ENCODE measurements around the gene NOL7. TPM values are rescaled to one million over a fixed set of nuclear protein-coding genes. Genes with fewer than 3 reads are reported as not detected.

NOL7 gene
- total and polyA plus RNA-seq, 2 of the 13 experiments (the other 11 are each of a cell fraction or from before 2014, with no cell fraction given) = 37.8 to 186 TPM

DNA sequence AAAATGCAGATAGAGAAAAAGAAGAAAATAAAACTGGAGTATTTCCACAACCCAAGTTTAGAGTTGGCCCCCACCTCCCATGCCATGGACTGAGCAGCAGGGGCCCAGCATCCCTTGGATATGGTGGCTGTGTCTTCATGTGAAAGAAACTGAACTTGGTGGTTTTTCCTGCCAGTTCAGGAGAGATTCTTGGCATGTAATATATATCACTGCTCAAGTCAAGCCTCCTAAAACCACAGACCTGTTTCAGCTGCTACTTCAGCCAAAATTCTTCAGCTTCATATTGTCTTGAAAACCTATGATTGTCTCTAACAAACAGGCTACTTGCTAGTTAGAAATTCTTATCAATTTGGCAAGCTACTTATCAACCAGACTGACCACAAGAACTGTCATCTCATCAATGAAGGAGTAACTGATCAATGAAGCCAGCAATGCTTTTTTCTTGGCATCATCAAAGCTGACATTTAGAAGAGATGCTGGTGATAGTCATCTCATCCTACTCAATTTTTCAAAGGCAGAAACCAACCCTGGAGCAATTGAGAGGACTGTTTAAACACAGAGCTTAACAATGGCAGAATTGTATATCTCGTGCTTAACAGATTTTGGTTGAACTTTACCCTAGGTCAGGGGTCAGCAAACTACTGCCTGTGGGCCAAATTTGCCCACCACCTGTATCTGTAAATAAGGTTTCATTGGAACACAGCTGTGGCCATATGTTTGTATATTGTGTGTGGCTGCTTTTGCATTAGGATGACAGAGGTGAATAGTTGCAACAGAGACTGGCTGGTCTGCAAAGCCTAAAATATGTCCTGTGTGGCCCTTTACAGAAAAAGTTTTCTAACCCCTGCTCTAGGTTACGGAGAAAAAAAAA lies 10.4 kb upstream of the NOL7 start (continued):
- TF ChIP-seq, protein P1, sequence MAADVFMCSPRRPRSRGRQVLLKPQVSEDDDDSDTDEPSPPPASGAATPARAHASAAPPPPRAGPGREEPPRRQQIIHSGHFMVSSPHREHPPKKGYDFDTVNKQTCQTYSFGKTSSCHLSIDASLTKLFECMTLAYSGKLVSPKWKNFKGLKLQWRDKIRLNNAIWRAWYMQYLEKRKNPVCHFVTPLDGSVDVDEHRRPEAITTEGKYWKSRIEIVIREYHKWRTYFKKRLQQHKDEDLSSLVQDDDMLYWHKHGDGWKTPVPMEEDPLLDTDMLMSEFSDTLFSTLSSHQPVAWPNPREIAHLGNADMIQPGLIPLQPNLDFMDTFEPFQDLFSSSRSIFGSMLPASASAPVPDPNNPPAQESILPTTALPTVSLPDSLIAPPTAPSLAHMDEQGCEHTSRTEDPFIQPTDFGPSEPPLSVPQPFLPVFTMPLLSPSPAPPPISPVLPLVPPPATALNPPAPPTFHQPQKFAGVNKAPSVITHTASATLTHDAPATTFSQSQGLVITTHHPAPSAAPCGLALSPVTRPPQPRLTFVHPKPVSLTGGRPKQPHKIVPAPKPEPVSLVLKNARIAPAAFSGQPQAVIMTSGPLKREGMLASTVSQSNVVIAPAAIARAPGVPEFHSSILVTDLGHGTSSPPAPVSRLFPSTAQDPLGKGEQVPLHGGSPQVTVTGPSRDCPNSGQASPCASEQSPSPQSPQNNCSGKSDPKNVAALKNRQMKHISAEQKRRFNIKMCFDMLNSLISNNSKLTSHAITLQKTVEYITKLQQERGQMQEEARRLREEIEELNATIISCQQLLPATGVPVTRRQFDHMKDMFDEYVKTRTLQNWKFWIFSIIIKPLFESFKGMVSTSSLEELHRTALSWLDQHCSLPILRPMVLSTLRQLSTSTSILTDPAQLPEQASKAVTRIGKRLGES (CRISPR knock-in tag; IDR thresholded peaks at IDR 0.05; ENCODE audit: borderline replicate concordance) = 0 out of 2 replicates have a peak, but pooled peaks have one; percentile 70
- TF ChIP-seq NFE2L2 (IDR thresholded peaks at IDR 0.05; ENCODE audit: low read length) (no peak), FOXK2 (IDR thresholded peaks at IDR 0.05) (peak; percentile 94), ZNF10 (CRISPR knock-in tag; IDR thresholded peaks at IDR 0.05; ENCODE audit: borderline replicate concordance, low read depth) (no peak), ZKSCAN8 (CRISPR knock-in tag; IDR thresholded peaks at IDR 0.05; ENCODE audit: borderline replicate concordance) (peak; percentile 98), ZNF207 (IDR thresholded peaks at IDR 0.05; ENCODE audit: borderline replicate concordance) (no peak), SYNCRIP (IDR thresholded peaks at IDR 0.05; ENCODE audit: insufficient read depth, low read depth, low read length) (no peak), SSRP1 (CRISPR knock-in tag; IDR thresholded peaks at IDR 0.05) (peak; percentile 76)
- TF ChIP-seq, protein P2, sequence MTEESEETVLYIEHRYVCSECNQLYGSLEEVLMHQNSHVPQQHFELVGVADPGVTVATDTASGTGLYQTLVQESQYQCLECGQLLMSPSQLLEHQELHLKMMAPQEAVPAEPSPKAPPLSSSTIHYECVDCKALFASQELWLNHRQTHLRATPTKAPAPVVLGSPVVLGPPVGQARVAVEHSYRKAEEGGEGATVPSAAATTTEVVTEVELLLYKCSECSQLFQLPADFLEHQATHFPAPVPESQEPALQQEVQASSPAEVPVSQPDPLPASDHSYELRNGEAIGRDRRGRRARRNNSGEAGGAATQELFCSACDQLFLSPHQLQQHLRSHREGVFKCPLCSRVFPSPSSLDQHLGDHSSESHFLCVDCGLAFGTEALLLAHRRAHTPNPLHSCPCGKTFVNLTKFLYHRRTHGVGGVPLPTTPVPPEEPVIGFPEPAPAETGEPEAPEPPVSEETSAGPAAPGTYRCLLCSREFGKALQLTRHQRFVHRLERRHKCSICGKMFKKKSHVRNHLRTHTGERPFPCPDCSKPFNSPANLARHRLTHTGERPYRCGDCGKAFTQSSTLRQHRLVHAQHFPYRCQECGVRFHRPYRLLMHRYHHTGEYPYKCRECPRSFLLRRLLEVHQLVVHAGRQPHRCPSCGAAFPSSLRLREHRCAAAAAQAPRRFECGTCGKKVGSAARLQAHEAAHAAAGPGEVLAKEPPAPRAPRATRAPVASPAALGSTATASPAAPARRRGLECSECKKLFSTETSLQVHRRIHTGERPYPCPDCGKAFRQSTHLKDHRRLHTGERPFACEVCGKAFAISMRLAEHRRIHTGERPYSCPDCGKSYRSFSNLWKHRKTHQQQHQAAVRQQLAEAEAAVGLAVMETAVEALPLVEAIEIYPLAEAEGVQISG (CRISPR knock-in tag; IDR thresholded peaks at IDR 0.05) = peak; percentile 82
- TF ChIP-seq, protein P3, sequence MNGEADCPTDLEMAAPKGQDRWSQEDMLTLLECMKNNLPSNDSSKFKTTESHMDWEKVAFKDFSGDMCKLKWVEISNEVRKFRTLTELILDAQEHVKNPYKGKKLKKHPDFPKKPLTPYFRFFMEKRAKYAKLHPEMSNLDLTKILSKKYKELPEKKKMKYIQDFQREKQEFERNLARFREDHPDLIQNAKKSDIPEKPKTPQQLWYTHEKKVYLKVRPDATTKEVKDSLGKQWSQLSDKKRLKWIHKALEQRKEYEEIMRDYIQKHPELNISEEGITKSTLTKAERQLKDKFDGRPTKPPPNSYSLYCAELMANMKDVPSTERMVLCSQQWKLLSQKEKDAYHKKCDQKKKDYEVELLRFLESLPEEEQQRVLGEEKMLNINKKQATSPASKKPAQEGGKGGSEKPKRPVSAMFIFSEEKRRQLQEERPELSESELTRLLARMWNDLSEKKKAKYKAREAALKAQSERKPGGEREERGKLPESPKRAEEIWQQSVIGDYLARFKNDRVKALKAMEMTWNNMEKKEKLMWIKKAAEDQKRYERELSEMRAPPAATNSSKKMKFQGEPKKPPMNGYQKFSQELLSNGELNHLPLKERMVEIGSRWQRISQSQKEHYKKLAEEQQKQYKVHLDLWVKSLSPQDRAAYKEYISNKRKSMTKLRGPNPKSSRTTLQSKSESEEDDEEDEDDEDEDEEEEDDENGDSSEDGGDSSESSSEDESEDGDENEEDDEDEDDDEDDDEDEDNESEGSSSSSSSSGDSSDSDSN (CRISPR knock-in tag; IDR thresholded peaks at IDR 0.05) = peak; percentile 57; the same call in 1 of the 2 replicates
- TF ChIP-seq, protein P4, sequence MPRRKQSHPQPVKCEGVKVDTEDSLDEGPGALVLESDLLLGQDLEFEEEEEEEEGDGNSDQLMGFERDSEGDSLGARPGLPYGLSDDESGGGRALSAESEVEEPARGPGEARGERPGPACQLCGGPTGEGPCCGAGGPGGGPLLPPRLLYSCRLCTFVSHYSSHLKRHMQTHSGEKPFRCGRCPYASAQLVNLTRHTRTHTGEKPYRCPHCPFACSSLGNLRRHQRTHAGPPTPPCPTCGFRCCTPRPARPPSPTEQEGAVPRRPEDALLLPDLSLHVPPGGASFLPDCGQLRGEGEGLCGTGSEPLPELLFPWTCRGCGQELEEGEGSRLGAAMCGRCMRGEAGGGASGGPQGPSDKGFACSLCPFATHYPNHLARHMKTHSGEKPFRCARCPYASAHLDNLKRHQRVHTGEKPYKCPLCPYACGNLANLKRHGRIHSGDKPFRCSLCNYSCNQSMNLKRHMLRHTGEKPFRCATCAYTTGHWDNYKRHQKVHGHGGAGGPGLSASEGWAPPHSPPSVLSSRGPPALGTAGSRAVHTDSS (CRISPR knock-in tag; conservative IDR thresholded peaks at IDR 0.05) = no peak
- TF ChIP-seq, protein P5, sequence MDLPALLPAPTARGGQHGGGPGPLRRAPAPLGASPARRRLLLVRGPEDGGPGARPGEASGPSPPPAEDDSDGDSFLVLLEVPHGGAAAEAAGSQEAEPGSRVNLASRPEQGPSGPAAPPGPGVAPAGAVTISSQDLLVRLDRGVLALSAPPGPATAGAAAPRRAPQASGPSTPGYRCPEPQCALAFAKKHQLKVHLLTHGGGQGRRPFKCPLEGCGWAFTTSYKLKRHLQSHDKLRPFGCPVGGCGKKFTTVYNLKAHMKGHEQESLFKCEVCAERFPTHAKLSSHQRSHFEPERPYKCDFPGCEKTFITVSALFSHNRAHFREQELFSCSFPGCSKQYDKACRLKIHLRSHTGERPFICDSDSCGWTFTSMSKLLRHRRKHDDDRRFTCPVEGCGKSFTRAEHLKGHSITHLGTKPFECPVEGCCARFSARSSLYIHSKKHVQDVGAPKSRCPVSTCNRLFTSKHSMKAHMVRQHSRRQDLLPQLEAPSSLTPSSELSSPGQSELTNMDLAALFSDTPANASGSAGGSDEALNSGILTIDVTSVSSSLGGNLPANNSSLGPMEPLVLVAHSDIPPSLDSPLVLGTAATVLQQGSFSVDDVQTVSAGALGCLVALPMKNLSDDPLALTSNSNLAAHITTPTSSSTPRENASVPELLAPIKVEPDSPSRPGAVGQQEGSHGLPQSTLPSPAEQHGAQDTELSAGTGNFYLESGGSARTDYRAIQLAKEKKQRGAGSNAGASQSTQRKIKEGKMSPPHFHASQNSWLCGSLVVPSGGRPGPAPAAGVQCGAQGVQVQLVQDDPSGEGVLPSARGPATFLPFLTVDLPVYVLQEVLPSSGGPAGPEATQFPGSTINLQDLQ (CRISPR knock-in tag; IDR thresholded peaks at IDR 0.05) = no peak; the same call in 1 of the 2 replicates
